ENCODE measurements around the gene CNOT11.
"Not testable (repeated sequence)": the region's sequence is repeated elsewhere in the genome, so short reads cannot be mapped to it uniquely, and the experiment has no call there.

CNOT11 gene

GRCh38 chr2:101311696-101312017, 59.0 kb downstream of the CNOT11 start:
- no peak for DNase-seq

- not testable (repeated sequence) for DNase-seq
These were observed 63.9 kb downstream of the CNOT11 start for GRCh38 chr2:101316568-101316967.

Data from activated CD8-positive, alpha-beta memory T cell treated with anti-CD3 and anti-CD28 coated beads, Interleukin-2, amount 50 U/mL, for 4 hours (primary cell).